AG09319 (cell line): ENCODE results near the gene NPHS1.

ENCODE experiments used
- DNase-seq: peaks from one replicate; pipeline ENCODE4 v3.0.0-alpha.2; 2010; ENCODE audit warnings: low read depth; ENCODE audit errors: extremely low read depth
- CTCF ChIP-seq: IDR thresholded peaks from 2 replicates; pipeline ENCODE4 v1.5.1; 2011; ENCODE audit warnings: low read depth, mild to moderate bottlenecking, inconsistent platforms, low read length, moderate library complexity

Gene NPHS1

GRCh38 chr19:35788205-35788960 is 63.9 kb downstream of the NPHS1 start:
- DNase-seq, result no peak
- no peak for TF ChIP-seq CTCF

- no peak for DNase-seq
- no peak for TF ChIP-seq CTCF
These were observed 65.0 kb downstream of the NPHS1 start for GRCh38 chr19:35787227-35787799.

DNA sequence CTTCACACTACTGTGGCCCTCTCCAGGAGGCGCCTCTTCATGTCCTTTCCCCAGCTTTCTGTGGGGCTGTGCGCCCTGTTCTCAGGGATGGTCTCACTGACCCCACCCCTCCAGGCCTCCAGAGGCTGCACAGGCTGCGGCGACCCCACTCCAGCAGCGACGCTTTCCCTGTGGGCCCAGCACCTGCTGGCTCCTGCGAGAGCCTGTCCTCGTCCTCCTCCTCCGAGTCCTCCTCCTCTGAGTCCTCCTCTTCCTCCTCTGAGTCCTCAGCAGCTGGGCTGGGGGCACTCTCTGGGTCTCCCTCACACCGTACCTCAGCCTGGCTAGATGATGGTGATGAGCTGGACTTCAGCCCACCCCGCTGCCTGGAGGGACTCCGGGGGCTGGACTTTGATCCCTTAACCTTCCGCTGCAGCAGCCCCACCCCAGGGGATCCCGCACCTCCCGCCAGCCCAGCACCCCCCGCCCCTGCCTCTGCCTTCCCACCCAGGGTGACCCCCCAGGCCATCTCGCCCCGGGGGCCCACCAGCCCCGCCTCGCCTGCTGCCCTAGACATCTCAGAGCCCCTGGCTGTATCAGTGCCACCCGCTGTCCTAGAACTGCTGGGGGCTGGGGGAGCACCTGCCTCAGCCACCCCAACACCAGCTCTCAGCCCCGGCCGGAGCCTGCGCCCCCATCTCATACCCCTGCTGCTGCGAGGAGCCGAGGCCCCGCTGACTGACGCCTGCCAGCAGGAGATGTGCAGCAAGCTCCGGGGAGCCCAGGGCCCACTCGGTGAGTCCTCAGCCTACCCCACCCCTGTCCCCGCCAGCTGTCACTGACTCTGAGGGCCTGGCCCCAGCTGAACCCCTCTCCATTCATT is 65.8 kb downstream of the NPHS1 start:
- TF ChIP-seq CTCF, result no peak
- no peak for DNase-seq

DNA sequence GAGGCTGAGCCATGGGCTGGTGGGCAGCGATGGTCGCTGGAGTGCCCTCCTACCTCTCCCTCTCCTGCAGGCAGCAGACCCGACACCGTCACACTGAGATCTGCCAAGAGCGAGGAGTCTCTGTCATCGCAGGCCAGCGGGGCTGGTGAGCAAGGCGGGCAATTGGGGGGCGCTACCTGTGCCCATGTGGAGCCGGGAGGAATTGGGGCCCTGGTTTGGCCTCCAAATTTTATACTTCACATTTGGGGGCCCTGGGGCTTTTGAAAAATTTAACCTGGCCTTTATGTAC is 67.0 kb downstream of the NPHS1 start:
- TF ChIP-seq CTCF, result no peak

DNA sequence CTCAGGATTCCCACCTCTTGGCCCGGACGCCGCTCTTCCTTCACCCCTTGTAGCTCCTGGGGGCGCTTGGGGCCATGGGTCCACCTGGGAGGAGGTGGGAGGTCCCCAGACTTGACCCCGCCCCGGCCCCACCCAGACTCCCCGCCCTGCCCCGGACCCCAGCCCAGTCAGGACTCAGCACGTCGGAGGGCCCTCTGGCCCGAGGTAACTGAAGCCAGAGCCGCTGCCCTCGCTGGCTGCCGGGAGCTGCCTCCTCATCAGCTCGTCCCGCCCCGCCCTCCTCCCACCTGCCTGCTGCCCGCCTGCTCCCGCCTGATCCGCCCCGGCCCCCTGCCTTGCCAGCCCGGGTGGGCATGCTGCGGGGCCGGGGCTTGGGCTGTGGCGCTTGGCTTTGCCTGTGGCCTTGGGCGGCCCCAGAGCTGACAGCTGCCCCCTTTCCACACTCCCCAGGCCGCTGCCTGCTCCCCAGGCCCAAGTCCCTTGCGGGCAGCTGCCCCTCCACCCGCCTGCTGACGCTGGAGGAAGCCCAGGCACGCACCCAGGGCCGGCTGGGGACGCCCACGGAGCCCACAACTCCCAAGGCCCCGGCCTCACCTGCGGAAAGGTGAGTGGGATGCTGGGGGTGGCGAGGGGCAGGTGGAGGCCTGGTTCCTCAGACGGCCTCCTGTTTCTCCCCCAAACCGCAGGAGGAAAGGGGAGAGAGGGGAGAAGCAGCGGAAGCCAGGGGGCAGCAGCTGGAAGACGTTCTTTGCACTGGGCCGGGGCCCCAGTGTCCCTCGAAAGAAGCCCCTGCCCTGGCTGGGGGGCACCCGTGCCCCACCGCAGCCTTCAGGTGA is 67.6 kb downstream of the NPHS1 start:
- DNase-seq, result no peak
- TF ChIP-seq CTCF, result no peak

More for the DNA sequence above, 67.0 kb downstream of the NPHS1 start:
- no peak for DNase-seq

DNA sequence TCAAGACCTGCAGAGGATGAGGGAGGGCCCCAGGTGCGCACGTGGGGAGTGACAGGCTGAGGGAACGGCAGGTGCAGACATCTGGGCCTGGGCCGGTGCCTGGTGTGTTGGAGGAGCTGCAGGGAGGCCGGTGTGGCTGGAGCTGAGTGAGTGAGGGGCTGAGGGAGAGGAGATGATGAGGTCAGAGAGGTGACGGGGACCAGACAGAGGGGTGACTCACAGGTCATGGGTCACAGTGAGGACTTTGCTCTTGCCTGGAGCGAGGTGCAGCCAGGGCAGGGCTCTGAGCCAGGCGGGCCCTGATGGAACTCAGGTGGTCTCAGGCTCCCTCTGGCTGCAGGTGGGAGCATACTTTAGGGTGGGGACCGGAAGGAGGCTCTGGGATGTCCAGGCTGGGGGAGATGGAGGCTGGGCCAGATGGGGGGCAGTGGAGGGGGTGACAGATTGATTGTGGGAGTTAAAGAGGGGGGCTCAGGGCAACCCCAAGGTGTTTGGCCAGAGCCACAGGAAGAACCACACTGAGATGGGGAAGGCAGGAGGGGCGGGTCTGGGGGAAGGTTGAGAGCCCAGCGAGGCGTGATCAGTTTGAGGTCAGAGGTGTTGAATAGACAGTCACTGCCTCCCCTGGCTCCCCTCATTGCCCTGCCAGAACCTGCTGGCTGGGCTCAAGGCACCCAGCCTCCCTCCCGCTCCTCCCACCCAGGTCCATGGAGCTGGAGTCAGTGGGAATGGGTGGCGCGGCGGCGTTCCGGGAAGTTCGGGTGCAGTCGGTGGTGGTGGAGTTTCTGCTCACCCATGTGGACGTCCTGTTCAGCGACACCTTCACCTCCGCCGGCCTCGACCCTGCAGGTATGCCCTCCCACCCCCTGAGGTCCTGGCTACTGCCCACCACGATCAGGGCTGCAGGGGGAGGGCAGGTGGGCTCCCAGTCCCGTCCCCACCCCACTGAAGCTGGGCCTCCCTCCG is 68.6 kb downstream of the NPHS1 start:
- no peak for DNase-seq
- TF ChIP-seq CTCF, result no peak
